ENCODE measurements around the gene TTC21B.

DNA sequence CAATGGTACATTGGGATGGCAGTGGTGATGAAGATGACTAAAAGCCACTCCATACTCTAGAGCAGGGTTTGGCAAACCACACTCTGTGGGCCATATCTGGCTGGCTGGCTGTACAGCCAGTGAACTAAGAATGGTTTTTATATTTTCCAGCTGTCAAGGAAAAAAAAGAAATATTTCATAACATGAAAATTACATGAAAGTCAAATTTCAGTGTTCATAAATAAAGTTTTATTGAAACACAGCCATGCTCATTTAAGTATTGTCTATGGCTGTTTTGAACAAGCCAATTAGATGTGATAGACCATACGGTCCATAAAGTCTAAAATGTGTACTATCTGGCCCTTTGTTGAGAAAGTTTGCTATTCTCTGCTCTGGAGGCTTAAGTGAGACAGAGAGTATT, 1.5 kb downstream of the TTC21B start:
- TF ChIP-seq, protein P1, sequence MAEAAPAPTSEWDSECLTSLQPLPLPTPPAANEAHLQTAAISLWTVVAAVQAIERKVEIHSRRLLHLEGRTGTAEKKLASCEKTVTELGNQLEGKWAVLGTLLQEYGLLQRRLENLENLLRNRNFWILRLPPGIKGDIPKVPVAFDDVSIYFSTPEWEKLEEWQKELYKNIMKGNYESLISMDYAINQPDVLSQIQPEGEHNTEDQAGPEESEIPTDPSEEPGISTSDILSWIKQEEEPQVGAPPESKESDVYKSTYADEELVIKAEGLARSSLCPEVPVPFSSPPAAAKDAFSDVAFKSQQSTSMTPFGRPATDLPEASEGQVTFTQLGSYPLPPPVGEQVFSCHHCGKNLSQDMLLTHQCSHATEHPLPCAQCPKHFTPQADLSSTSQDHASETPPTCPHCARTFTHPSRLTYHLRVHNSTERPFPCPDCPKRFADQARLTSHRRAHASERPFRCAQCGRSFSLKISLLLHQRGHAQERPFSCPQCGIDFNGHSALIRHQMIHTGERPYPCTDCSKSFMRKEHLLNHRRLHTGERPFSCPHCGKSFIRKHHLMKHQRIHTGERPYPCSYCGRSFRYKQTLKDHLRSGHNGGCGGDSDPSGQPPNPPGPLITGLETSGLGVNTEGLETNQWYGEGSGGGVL (tag by site-specific recombination; IDR thresholded peaks at IDR 0.05): no peak
- TF ChIP-seq, protein P2, sequence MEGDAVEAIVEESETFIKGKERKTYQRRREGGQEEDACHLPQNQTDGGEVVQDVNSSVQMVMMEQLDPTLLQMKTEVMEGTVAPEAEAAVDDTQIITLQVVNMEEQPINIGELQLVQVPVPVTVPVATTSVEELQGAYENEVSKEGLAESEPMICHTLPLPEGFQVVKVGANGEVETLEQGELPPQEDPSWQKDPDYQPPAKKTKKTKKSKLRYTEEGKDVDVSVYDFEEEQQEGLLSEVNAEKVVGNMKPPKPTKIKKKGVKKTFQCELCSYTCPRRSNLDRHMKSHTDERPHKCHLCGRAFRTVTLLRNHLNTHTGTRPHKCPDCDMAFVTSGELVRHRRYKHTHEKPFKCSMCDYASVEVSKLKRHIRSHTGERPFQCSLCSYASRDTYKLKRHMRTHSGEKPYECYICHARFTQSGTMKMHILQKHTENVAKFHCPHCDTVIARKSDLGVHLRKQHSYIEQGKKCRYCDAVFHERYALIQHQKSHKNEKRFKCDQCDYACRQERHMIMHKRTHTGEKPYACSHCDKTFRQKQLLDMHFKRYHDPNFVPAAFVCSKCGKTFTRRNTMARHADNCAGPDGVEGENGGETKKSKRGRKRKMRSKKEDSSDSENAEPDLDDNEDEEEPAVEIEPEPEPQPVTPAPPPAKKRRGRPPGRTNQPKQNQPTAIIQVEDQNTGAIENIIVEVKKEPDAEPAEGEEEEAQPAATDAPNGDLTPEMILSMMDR (tag by site-specific recombination; IDR thresholded peaks at IDR 0.05): no peak
- TF ChIP-seq ZBTB21 (tag by site-specific recombination; IDR thresholded peaks at IDR 0.05) (no peak), ZBTB7A (tag by site-specific recombination; IDR thresholded peaks at IDR 0.05; ENCODE audit: low read depth) (no peak), ZNF830 (tag by site-specific recombination; IDR thresholded peaks at IDR 0.05; ENCODE audit: low read depth) (no peak), ZNF658 (tag by site-specific recombination; IDR thresholded peaks at IDR 0.05) (no peak), BCL11A (tag by site-specific recombination; IDR thresholded peaks at IDR 0.05; ENCODE audit: low read depth) (no peak), TRIM28 (IDR thresholded peaks at IDR 0.05; ENCODE audit: borderline replicate concordance, low read length) (no peak)
